ENCODE data around the gene MYBPHL. TPM values are rescaled to one million over a fixed set of nuclear protein-coding genes. Genes with fewer than 3 reads are reported as not detected.
A peak's percentile ranks its signal among the peaks of the same experiment; 100 is the strongest.

MYBPHL gene, protein sequence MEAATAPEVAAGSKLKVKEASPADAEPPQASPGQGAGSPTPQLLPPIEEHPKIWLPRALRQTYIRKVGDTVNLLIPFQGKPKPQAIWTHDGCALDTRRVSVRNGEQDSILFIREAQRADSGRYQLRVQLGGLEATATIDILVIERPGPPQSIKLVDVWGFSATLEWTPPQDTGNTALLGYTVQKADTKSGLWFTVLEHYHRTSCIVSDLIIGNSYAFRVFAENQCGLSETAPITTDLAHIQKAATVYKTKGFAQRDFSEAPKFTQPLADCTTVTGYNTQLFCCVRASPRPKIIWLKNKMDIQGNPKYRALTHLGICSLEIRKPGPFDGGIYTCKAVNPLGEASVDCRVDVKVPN
- total RNA-seq (2014; rRNA removed) (not detected in 2 replicates), Bru-seq, nascent RNA (percentile 28 among the genes with signal in this experiment), BruChase-seq, experiment 1, labeled RNA remaining after a 6-hour chase (percentile 38 among the genes with signal in this experiment), BruChase-seq, experiment 2, labeled RNA remaining after a 2-hour chase (percentile 39 among the genes with signal in this experiment)
- long read RNA-seq = 0 reads

GRCh38 chr1:109306832-109307273 lies at the start of gene MYBPHL:
MYBPHL (minus strand) TSS chr1:109307011; CDS start chr1:109306991, 20 bp downstream.
- POLR2A ChIA-PET (ENCODE audit: unreplicated experiment) = no interaction called here

DNA sequence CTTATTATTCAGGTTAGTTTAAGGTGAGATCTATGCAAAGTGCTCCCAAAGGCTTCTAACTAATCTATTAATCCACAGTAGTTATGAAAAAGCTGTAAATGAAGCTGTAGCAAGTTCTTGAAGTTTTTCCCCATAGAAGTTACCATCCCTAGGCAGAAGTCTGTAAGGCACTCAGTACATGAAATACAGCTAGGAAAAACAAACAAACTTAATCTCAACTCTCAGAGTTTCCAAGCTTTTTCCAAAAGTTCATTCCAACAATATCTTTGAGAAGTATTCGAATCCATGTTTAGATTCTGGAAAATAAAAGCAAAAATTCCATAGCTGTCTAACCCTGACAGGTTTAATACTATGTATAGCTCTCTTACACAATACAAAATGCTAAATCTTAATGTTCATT lies 49.7 kb upstream of the MYBPHL start:
- ATAC-seq (no peak), DNase-seq (no peak)
- Histone ChIP-seq H3K4me1 (ENCODE audit: insufficient read depth, low read length) (peaks cover 5% of the 10 kb centered on the region), H3K4me2 (ENCODE audit: low read length) (no peak overlapping the region), H3K27ac (ENCODE audit: low read length) (no peak overlapping the region), H4K20me1 (ENCODE audit: low read length) (no peaks in the 10 kb centered on the region), H2AFZ (ENCODE audit: low read length) (no peak overlapping the region), H3K4me3 (ENCODE audit: low read length) (no peak overlapping the region), H3K9me2 (replicated peaks; ENCODE audit: low read length) (no peaks in the 10 kb centered on the region), H3K36me3 (ENCODE audit: low read depth, low read length) (no peaks in the 10 kb centered on the region), H3K27me3 (ENCODE audit: low read length) (no peaks in the 10 kb centered on the region), H3K9me3 (ENCODE audit: low read length) (no peaks in the 10 kb centered on the region), H3K9ac (ENCODE audit: low read length) (no peak overlapping the region), H3F3A (ENCODE audit: low read length, unreplicated experiment) (no peaks in the 10 kb centered on the region), H3K79me2 (ENCODE audit: low read length) (no peaks in the 10 kb centered on the region)
- no TSS peak for BruUV-seq (replicated peaks)
- ChIA-PET POLR2A (ENCODE audit: unreplicated experiment) (no interaction called here), CTCF (no interaction called here)
- intact Hi-C loops (cut with micrococcal nuclease) = no loop called here
- TF ChIP-seq EZH2phosphoT487 (IDR thresholded peaks at IDR 0.05; ENCODE audit: borderline replicate concordance, low read length) (no peak), EZH2 (IDR thresholded peaks at IDR 0.05; ENCODE audit: low read length, unreplicated experiment) (no peak)
- TF ChIP-seq, protein P1, sequence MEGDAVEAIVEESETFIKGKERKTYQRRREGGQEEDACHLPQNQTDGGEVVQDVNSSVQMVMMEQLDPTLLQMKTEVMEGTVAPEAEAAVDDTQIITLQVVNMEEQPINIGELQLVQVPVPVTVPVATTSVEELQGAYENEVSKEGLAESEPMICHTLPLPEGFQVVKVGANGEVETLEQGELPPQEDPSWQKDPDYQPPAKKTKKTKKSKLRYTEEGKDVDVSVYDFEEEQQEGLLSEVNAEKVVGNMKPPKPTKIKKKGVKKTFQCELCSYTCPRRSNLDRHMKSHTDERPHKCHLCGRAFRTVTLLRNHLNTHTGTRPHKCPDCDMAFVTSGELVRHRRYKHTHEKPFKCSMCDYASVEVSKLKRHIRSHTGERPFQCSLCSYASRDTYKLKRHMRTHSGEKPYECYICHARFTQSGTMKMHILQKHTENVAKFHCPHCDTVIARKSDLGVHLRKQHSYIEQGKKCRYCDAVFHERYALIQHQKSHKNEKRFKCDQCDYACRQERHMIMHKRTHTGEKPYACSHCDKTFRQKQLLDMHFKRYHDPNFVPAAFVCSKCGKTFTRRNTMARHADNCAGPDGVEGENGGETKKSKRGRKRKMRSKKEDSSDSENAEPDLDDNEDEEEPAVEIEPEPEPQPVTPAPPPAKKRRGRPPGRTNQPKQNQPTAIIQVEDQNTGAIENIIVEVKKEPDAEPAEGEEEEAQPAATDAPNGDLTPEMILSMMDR (conservative IDR thresholded peaks at IDR 0.05; ENCODE audit: low read depth, low read length) = no peak

More at GRCh38 chr1:109306832-109307273, at the start of gene MYBPHL:
- no peak within 1 kb of the TSS for H3K27ac ChIP-seq (ENCODE audit: low read length)
- H3K9me3 ChIP-seq (ENCODE audit: low read length) = no peaks in the 10 kb centered on the region
- H3K36me3 ChIP-seq (ENCODE audit: low read depth, low read length) = no peaks in the 10 kb centered on the region
- H3K9ac ChIP-seq (ENCODE audit: low read length) = no peak within 1 kb of the TSS
- H3K4me3 ChIP-seq (ENCODE audit: low read length) = no peak within 1 kb of the TSS
- H3K27me3 ChIP-seq (ENCODE audit: low read length) = no peaks in the 10 kb centered on the region
- BruUV-seq (replicated peaks) = no TSS peak
- H2AFZ ChIP-seq (ENCODE audit: low read length) = no peak within 1 kb of the TSS
- no peak within 1 kb of the TSS for H3K4me2 ChIP-seq (ENCODE audit: low read length)
- no peaks in the 10 kb centered on the region for H4K20me1 ChIP-seq (ENCODE audit: low read length)
- DNase-seq (no peak), ATAC-seq (no peak)
- H3K4me1 ChIP-seq (ENCODE audit: insufficient read depth, low read length) = no peaks in the 10 kb centered on the region
- no peaks in the 10 kb centered on the region for H3K9me2 ChIP-seq (replicated peaks; ENCODE audit: low read length)
- no peak for TF ChIP-seq EZH2 (IDR thresholded peaks at IDR 0.05; ENCODE audit: low read length, unreplicated experiment)
- no peak for TF ChIP-seq EZH2phosphoT487 (IDR thresholded peaks at IDR 0.05; ENCODE audit: borderline replicate concordance, low read length)
- TF ChIP-seq, protein P1 (conservative IDR thresholded peaks at IDR 0.05; ENCODE audit: low read depth, low read length) = no peak
- intact Hi-C loops (cut with micrococcal nuclease) = no loop called here
- CTCF ChIA-PET = no interaction called here
- H3F3A ChIP-seq (ENCODE audit: low read length, unreplicated experiment) = no peaks in the 10 kb centered on the region
- no peaks in the 10 kb centered on the region for H3K79me2 ChIP-seq (ENCODE audit: low read length)

DNA sequence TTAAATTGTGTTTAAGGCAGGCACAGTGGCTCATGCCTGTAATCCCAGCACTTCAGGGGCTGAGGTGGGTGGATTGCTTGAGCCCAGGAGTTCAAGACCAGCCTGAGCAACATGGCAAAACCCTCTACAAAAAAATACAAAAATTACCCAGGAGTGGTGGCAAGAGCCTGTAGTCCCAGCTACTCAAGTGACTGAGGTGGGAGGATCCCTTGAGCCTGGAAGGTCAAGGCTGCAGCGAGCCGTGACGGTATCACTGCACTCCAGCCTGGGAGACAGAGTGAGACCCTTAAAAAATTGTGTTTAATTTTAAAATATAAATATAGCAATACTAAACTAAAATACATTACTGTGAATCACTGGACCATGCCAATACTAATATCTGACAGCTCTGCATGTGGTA lies 48.1 kb upstream of the MYBPHL start:
- DNase-seq (no peak), ATAC-seq (no peak)
- Histone ChIP-seq H3K27me3 (ENCODE audit: low read length) (no peaks in the 10 kb centered on the region), H3K9ac (ENCODE audit: low read length) (no peak overlapping the region), H4K20me1 (ENCODE audit: low read length) (no peaks in the 10 kb centered on the region), H3K36me3 (ENCODE audit: low read depth, low read length) (no peaks in the 10 kb centered on the region), H3K4me1 (ENCODE audit: insufficient read depth, low read length) (no peaks in the 10 kb centered on the region), H3F3A (ENCODE audit: low read length, unreplicated experiment) (no peaks in the 10 kb centered on the region), H3K9me2 (replicated peaks; ENCODE audit: low read length) (no peaks in the 10 kb centered on the region), H2AFZ (ENCODE audit: low read length) (no peak overlapping the region), H3K4me2 (ENCODE audit: low read length) (no peak overlapping the region), H3K9me3 (ENCODE audit: low read length) (no peaks in the 10 kb centered on the region), H3K27ac (ENCODE audit: low read length) (no peak overlapping the region), H3K4me3 (ENCODE audit: low read length) (no peak overlapping the region), H3K79me2 (ENCODE audit: low read length) (no peaks in the 10 kb centered on the region)
- ChIA-PET CTCF (no interaction called here), POLR2A (ENCODE audit: unreplicated experiment) (no interaction called here)
- TF ChIP-seq, protein P1 (conservative IDR thresholded peaks at IDR 0.05; ENCODE audit: low read depth, low read length) = no peak
- TF ChIP-seq EZH2 (IDR thresholded peaks at IDR 0.05; ENCODE audit: low read length, unreplicated experiment) = no peak
- TF ChIP-seq EZH2phosphoT487 (IDR thresholded peaks at IDR 0.05; ENCODE audit: borderline replicate concordance, low read length) = no peak
- intact Hi-C loops (cut with micrococcal nuclease) = loop anchor here (5.0 kb wide), 1 partner anchor 37 kb away; no protein-coding TSS in a partner anchor
- BruUV-seq (replicated peaks) = no TSS peak

All from PC-3 (cell line).